CD14-positive monocyte (primary cell): Measurements from ENCODE around the gene MLLT10. TPM values are rescaled to one million over a fixed set of nuclear protein-coding genes. Genes with fewer than 3 reads are reported as not detected.

Source experiments
- DNase-seq, 3 donors: peaks; one replicate each; pipeline ENCODE4 v3.0.0-alpha.2; 2011 to 2022
- H2AFZ ChIP-seq: 2 replicates; pipeline ENCODE4 v1.6.0; 2012; ENCODE audit warnings: mild to moderate bottlenecking, low read depth, low read length, inconsistent platforms; ENCODE audit not compliant: insufficient read depth, poor library complexity, severe bottlenecking
- H3K27ac ChIP-seq, 2 donors: 1 replicate in 1 of 2; 2 replicates in 1 of 2; pipeline ENCODE4 v1.5.1; 2012 to 2013; ENCODE audit warnings: low read length in 2 of 2, control low read depth in 1 of 2, inconsistent platforms in 1 of 2, low read depth in 1 of 2, mild to moderate bottlenecking in 1 of 2
- H3K27me3 ChIP-seq, 2 donors: one replicate each; pipeline versions ENCODE4 v1.6.0 to v1.6.1; 2011 to 2013; ENCODE audit warnings: low read length in 2 of 2; ENCODE audit not compliant: control insufficient read depth in 2 of 2, insufficient read depth in 2 of 2
- H3K36me3 ChIP-seq, 2 donors: replicated peaks in 1 of 2; 1 replicate in 1 of 2; 2 replicates in 1 of 2; pipeline versions ENCODE4 v1.5.1 to v1.6.1; 2012 to 2013; ENCODE audit warnings: low read length in 2 of 2, control low read depth in 1 of 2, inconsistent platforms in 1 of 2, mild to moderate bottlenecking in 1 of 2; ENCODE audit not compliant: insufficient read depth in 2 of 2, control insufficient read depth in 1 of 2
- H3K4me1 ChIP-seq, 2 donors: 1 replicate in 1 of 2; 2 replicates in 1 of 2; pipeline versions ENCODE4 v1.5.1 to v1.6.1; 2012 to 2013; ENCODE audit warnings: low read length in 2 of 2, control low read depth in 1 of 2, inconsistent platforms in 1 of 2, mild to moderate bottlenecking in 1 of 2, moderate library complexity in 1 of 2; ENCODE audit not compliant: insufficient read depth in 2 of 2, control insufficient read depth in 1 of 2
- H3K4me2 ChIP-seq: replicated peaks from 2 replicates; pipeline ENCODE3; 2012; ENCODE audit warnings: low read length, moderate library complexity, mild to moderate bottlenecking; ENCODE audit not compliant: poor library complexity, severe bottlenecking; ENCODE audit errors: extremely low read depth
- H3K4me3 ChIP-seq, 3 experiments: fragments of 200-600 bp in 1 of 3; sonication (generic) in 1 of 3; replicated peaks in 1 of 3; 1 replicate in 2 of 3; 2 replicates in 1 of 3; pipeline ENCODE4 v1.5.1; 2011 to 2013; ENCODE audit warnings: low read length in 3 of 3, mild to moderate bottlenecking in 3 of 3, control low read depth in 2 of 3, low read depth in 2 of 3, inconsistent platforms in 1 of 3, moderate library complexity in 1 of 3
- H3K79me2 ChIP-seq: 2 replicates; pipeline ENCODE4 v1.6.0; 2012; ENCODE audit warnings: mild to moderate bottlenecking, control low read depth, inconsistent platforms, low read length, moderate library complexity; ENCODE audit not compliant: insufficient read depth
- H3K9ac ChIP-seq: 2 replicates; pipeline ENCODE4 v1.6.0; 2017; ENCODE audit warnings: low read length, mild to moderate bottlenecking; ENCODE audit not compliant: insufficient read depth, poor library complexity, severe bottlenecking
- H3K9me3 ChIP-seq, 2 donors: replicated peaks in 1 of 2; 1 replicate in 1 of 2; 2 replicates in 1 of 2; pipeline versions ENCODE4 v1.5.1 to v1.6.1; 2012 to 2013; ENCODE audit warnings: low read length in 2 of 2, control low read depth in 1 of 2; ENCODE audit not compliant: control insufficient read depth in 1 of 2, insufficient read depth in 1 of 2
- H4K20me1 ChIP-seq: 2 replicates; pipeline ENCODE4 v1.6.0; 2012; ENCODE audit warnings: mild to moderate bottlenecking, low read length, control low read depth, moderate library complexity; ENCODE audit not compliant: insufficient read depth
- H3K27ac Mint-ChIP-seq, 7 donors: one replicate each; pipeline ENCODE4 v1.8.0; 2020; ENCODE audit warnings: mild to moderate bottlenecking in 7 of 7, mixed read lengths in 7 of 7, moderate library complexity in 6 of 7, inconsistent platforms in 2 of 7
- H3K27me3 Mint-ChIP-seq, 3 donors: one replicate each; pipeline ENCODE4 v1.8.0; 2021 to 2022; ENCODE audit warnings: low read depth in 3 of 3, mild to moderate bottlenecking in 3 of 3, mixed read lengths in 3 of 3, moderate library complexity in 3 of 3, inconsistent platforms in 1 of 3
- H3K36me3 Mint-ChIP-seq, 2 donors: one replicate each; pipeline ENCODE4 v1.8.0; 2020; ENCODE audit warnings: mixed read lengths in 2 of 2, inconsistent platforms in 1 of 2, mild to moderate bottlenecking in 1 of 2
- H3K4me1 Mint-ChIP-seq: one replicate; pipeline ENCODE4 v1.8.0; 2020; ENCODE audit warnings: mild to moderate bottlenecking, mixed read lengths
- H3K4me3 Mint-ChIP-seq, 2 donors: one replicate each; pipeline ENCODE4 v1.8.0; 2020; ENCODE audit warnings: mild to moderate bottlenecking in 2 of 2, mixed read lengths in 2 of 2, moderate library complexity in 1 of 2
- H3K9me3 Mint-ChIP-seq, 7 donors: one replicate each; pipeline ENCODE4 v1.8.0; 2020 to 2022; ENCODE audit warnings: mixed read lengths in 7 of 7, mild to moderate bottlenecking in 6 of 7, moderate library complexity in 6 of 7, inconsistent platforms in 2 of 7
- WGBS: methylation state at CpG from one replicate; pipeline ENCODE4 v1.1.5; 2013; ENCODE audit warnings: missing lambda C conversion rate; ENCODE audit not compliant: insufficient coverage; 5-methylcytosine and 5-hydroxymethylcytosine counted together
- intact Hi-C, 2 donors: fragments of 100-400 bp; cut with micrococcal nuclease; formaldehyde crosslinking; loops; one replicate each; pipeline versions ENCODE4 v1.15.0 to v1.15.1; 2023
- polyA plus RNA-seq, 3 donors: library from polyadenylated mRNA; depleted of rRNA in 1 of 3; unstranded in 2 of 3; stranded (reverse) in 1 of 3; fragments of 300-500 nt in 2 of 3; fragments of >200 nt in 1 of 3; fragmentation: Illumina TruSeq in 2 of 3; gene quantifications; 1 replicate in 2 of 3; 2 replicates in 1 of 3; pipeline ENCODE4 v1.2.3, GENCODE V29; 2012 to 2021
- TF ChIP-seq, protein P1 (sequence below): fragments of 200-600 bp; IDR thresholded peaks from one replicate; pipeline ENCODE4 v1.8.0; 2022; ENCODE audit warnings: antibody characterized with exemption, mild to moderate bottlenecking

MLLT10 gene
- polyA plus RNA-seq, 3 donors = 4.9 to 39.1 (median 7.5) TPM

GRCh38 chr10:21507150-21507549, 26.9 kb upstream of the MLLT10 start:
- no peaks in the 10 kb centered on the region for H3K36me3 ChIP-seq
- intact Hi-C loops = loop anchor here in 1 of 2 donors (10.0 kb wide), 1 partner anchor 228 kb away; no protein-coding TSS in a partner anchor
- no peak overlapping the region for H3K9ac ChIP-seq
- peaks cover 18 to 40% (median 22%) of the 10 kb centered on the region in 3 donors for H3K27me3 Mint-ChIP-seq
- peak overlapping the region; percentile 50 for H2AFZ ChIP-seq
- no peak overlapping the region for H3K27ac ChIP-seq
- peaks cover 0 to 2% of the 10 kb centered on the region in 2 donors for H3K36me3 Mint-ChIP-seq
- H3K4me1 Mint-ChIP-seq = peaks cover 15% of the 10 kb centered on the region
- H3K4me2 ChIP-seq = no peak overlapping the region
- 91% methylated on average over 21 of the region's 21 CpGs for WGBS
- DNase-seq = no peak
- H3K4me3 ChIP-seq = no peak overlapping the region
- no peak overlapping the region for H3K27ac Mint-ChIP-seq
- H3K4me1 ChIP-seq = peaks cover 9 to 25% of the 10 kb centered on the region in 2 donors
- TF ChIP-seq, protein P1, sequence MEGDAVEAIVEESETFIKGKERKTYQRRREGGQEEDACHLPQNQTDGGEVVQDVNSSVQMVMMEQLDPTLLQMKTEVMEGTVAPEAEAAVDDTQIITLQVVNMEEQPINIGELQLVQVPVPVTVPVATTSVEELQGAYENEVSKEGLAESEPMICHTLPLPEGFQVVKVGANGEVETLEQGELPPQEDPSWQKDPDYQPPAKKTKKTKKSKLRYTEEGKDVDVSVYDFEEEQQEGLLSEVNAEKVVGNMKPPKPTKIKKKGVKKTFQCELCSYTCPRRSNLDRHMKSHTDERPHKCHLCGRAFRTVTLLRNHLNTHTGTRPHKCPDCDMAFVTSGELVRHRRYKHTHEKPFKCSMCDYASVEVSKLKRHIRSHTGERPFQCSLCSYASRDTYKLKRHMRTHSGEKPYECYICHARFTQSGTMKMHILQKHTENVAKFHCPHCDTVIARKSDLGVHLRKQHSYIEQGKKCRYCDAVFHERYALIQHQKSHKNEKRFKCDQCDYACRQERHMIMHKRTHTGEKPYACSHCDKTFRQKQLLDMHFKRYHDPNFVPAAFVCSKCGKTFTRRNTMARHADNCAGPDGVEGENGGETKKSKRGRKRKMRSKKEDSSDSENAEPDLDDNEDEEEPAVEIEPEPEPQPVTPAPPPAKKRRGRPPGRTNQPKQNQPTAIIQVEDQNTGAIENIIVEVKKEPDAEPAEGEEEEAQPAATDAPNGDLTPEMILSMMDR = no peak
- H4K20me1 ChIP-seq = no peaks in the 10 kb centered on the region
- peak overlapping the region in 1 of 2 donors; percentile 54 for H3K4me3 Mint-ChIP-seq
- H3K9me3 Mint-ChIP-seq = no peaks in the 10 kb centered on the region
- no peaks in the 10 kb centered on the region for H3K9me3 ChIP-seq
- H3K27me3 ChIP-seq = peaks cover 0 to 32% of the 10 kb centered on the region in 2 donors
- no peaks in the 10 kb centered on the region for H3K79me2 ChIP-seq

DNA sequence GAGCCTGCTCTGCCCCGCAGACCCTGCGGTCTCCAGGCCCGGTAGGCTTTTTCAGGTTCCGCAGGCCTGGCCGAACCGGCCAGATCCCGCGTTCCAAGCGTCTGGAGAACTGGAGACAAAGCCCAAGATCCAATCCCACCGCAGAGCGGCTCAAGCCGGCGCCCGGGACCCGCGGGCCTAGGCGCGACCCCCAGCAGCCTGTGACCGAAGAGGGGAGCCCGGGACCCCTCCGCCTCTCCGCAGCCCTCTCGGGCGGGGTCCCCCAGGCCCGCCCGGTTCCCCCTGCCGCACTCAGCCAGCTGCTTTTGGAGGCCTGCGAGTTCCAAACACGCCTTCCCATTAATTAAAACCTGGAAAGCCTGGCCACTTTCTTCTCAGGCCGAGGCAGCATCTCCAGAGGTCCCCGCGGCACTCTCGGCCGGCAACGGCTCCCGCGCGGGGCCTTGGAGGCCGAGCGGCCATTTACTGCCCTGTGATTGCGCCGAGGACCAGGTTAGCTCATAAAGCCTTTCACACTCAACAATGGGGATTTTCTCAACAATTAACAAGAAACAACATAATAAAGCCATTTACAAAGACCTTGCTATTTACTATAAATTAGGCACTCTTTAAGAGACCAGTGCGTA, 25.2 kb upstream of the MLLT10 start:
- Histone ChIP-seq H3K4me2 (no peak overlapping the region), H3K9ac (no peak overlapping the region), H3K27me3 (peaks cover 0 to 46% of the 10 kb centered on the region in 2 donors), H3K4me1 (peaks cover 9 to 25% of the 10 kb centered on the region in 2 donors), H3K4me3 (no peak overlapping the region), H4K20me1 (no peaks in the 10 kb centered on the region), H3K27ac (no peak overlapping the region), H3K79me2 (no peaks in the 10 kb centered on the region), H3K9me3 (no peaks in the 10 kb centered on the region), H2AFZ (no peak overlapping the region), H3K36me3 (no peaks in the 10 kb centered on the region)
- intact Hi-C loops = loop anchor here in 1 of 2 donors (10.0 kb wide), 1 partner anchor 226 kb away; no protein-coding TSS in a partner anchor
- WGBS = 96% methylated on average over 43 of the region's 43 CpGs
- H3K9me3 Mint-ChIP-seq = no peaks in the 10 kb centered on the region
- peaks cover 15% of the 10 kb centered on the region for H3K4me1 Mint-ChIP-seq
- DNase-seq = no peak
- H3K4me3 Mint-ChIP-seq = no peak overlapping the region
- H3K27me3 Mint-ChIP-seq = peaks cover 16 to 45% (median 23%) of the 10 kb centered on the region in 3 donors
- TF ChIP-seq, protein P1 = no peak
- no peak overlapping the region for H3K27ac Mint-ChIP-seq
- H3K36me3 Mint-ChIP-seq = peaks cover 0 to 2% of the 10 kb centered on the region in 2 donors
